M059J (cell line): ENCODE data around the gene EFNA3. TPM values are rescaled to one million over a fixed set of nuclear protein-coding genes. Genes with fewer than 3 reads are reported as not detected.

Source experiments
- DNase-seq: peaks from one replicate; pipeline ENCODE4 v3.0.0-alpha.2; 2012; ENCODE audit warnings: low read depth
- total RNA-seq: library from RNA; depleted of rRNA; stranded (reverse); fragments of >200 nt; shearing (Covaris generic); gene quantifications from 2 replicates; pipeline ENCODE4 v1.2.3, GENCODE V29; 2014

Gene EFNA3
- total RNA-seq, 1 experiment from 2014 or later: 2.9 TPM

GRCh38 chr1:155066777-155067176, 11.9 kb upstream of the EFNA3 start:
- DNase-seq: no peak

DNA sequence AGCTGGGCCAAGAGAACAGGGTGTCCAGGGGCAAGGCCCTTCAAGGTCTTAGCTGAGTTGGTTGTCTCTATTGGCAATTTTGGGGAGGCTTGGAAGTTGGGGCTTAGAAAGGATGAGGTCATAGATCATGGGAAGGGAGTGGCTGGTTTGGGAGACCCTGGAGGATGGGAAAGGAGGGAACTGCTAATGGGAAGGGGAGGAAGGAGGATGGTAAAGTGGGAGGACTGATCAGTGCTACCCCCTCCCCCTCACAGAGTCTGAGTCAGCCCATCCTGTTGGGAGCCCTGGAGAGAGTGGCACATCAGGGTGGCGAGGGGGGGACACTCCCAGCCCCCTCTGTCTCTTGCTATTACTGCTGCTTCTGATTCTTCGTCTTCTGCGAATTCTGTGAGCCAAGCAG, 10.0 kb upstream of the EFNA3 start:
- no peak for DNase-seq

GRCh38 chr1:155069551-155070157, 9.0 kb upstream of the EFNA3 start:
- DNase-seq: no peak

GRCh38 chr1:155070158-155070621, 8.4 kb upstream of the EFNA3 start:
- no peak for DNase-seq

GRCh38 chr1:155070721-155071569, 7.7 kb upstream of the EFNA3 start:
- peak; percentile 42 for DNase-seq

DNA sequence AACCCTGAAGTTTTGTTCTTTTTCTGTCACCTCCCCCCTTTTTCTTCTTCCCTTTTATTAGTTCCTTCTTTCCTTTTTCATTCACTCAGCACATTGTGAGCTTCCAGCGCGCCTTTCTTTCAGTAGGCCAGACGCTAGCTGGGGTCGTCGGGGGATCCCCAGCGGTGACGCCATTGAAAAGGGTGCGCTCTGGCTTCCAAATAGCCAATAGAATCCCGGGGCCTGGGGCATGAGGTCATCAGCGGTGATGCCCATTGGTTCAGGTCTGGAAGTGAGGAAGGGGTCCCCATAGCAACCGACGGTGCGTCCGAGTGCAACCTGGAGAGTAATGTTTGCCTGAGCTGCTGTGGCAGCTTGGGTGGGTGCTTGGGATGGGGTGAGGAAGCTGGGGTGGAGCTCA, 6.9 kb upstream of the EFNA3 start:
- DNase-seq: no peak

GRCh38 chr1:155072531-155073289, 5.9 kb upstream of the EFNA3 start:
- DNase-seq: no peak

DNA sequence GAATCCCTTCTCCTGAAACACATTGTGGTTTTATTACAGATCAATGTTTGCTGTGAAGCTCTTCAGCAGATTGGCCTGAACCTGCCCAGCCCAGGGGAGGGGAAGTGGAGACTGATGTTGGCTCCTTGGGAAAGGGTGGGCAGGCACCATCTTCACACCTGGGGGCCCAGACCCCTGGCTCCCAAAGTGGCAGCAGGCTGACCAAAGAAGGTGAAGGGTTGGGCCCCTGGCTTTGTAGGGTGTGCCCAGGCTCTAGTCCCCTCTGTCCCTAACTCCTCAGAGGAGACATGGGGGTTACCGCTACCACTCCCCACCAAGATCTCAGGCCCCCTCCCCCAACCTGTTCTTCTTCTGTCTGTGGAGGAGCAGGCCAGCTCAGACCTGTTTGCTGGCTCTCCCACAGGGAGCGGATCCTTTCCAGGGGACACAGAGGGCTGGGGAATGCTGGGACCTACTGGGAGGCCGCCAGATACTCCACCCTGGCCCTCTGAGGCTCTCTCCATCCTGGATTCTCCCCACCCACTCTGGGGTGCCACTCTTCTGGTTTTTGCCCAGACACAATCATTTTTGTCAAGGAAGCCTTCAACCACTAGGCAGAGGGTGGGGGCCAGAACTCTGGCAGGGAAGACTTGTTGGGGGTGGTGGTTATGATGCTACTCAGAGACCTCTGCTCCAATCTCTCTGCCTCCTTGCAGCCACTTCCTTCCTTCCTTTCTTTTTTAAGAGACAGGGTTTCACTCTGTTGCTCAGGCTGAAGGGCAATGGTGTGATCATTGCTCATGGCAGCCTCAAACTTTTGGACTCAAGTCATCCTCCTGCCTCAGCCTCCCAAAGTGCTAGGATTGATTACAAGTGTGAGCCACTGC, 5.0 kb upstream of the EFNA3 start:
- no peak for DNase-seq

GRCh38 chr1:155075535-155075934, 3.1 kb upstream of the EFNA3 start:
- no peak for DNase-seq

DNA sequence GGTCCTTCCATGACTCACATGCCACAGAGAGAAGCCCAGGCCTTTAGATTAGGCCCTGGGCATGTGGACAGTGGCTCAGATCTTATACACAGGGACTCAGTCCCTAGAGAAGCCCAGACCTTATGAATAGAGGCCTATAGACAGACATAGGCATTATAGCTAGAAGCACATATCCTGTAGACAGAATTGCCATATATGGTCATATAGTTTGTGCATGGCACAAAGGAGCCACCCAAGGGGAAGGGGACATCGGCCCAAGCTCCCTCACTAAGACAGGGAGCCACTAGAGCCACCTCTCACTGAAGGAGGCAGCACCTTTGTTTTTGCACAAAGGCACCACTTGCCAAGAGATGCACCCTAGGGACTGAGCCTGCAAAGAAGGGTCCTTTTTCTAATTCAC, 2.3 kb upstream of the EFNA3 start:
- no peak for DNase-seq

GRCh38 chr1:155077346-155077745, 1.3 kb upstream of the EFNA3 start:
- no peak for DNase-seq

DNA sequence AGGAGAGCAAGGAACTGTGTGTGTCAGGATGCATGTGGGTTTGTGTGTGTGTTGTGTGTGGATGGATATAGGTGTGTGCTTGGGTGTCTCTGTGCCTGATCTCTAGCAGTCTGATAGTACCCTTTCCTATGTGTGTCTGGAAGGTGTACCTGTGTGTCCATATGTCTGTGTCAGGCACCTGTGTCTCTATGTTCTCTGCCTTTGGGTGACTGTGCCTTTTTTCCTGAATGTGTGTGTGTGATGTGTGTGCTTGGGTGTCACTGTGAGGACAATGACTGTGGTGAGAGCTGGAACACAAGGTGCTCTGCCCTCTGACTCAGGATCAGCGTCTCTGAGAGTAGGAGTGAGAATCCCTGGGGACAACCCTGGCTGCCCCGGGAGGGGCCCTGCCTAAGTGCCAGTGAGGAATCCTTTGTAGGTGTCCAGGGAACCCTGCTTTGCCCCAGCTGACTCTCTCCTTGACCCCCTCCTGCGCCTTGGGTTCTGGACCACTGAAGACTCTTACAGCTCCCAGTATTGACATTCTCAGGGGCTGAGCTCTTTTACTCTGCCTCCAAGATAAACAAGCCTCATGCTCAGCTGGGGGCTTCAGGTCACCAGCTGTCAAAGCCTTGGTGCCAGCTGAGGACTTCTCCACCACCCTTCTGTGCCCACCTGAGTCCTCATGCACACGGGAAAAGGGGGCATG, 735 bp upstream of the EFNA3 start:
- DNase-seq: no peak

DNA sequence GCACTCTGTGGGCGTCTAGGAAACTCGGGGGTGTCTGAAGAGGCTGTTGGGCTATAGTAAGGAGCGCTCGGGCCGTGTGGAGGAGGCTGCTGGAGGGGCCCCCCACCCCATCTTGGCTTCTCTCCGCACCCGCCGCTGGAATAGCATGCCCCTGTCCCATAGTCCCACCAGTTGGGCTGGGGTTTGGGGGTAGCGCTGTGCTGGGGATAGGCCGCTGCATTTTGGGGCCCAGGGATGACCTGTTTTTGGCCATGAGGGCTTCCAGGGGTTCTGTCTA, 511 bp downstream of the EFNA3 start:
- no peak for DNase-seq

DNA sequence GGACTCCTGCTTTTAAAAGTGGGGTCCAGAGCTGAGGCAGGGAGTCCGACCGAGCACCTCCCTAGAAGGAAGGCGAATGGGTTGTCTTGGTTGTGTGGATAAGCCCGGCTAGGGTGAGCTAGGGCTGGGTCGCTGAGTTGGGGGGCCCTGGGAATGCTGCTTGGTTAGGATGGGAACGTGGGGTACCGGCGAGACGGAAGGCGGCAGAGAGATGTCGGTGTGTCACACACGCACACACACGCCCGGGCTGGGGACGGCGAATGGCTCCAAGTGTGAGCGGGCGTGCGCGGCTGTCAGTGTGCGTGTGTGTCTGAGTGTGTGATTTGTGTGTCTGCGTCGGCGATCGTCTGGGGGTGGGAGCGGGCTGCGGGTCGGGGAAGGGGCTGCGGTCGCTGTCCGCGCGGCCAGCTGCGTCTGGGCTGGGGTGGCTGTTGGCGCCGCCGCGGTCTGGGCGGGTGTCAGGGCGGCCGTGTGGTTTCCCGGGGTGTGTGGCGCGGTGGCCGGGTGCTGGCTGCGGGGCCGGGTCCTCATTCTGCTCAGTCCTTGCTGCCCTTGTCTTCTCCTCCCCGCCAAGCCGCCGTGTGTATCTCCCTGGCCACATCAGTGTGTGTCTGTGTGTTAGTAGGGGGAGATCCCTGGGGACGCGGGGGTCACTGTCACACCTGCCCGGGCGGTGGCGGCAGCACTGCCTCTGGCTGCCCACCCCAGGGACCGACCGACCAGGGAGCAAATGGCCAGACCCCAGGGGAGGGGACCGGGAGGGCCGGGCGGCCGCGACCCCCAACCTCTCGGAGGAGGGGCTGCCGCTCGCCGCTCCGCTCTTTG, 1.1 kb downstream of the EFNA3 start:
- no peak for DNase-seq

DNA sequence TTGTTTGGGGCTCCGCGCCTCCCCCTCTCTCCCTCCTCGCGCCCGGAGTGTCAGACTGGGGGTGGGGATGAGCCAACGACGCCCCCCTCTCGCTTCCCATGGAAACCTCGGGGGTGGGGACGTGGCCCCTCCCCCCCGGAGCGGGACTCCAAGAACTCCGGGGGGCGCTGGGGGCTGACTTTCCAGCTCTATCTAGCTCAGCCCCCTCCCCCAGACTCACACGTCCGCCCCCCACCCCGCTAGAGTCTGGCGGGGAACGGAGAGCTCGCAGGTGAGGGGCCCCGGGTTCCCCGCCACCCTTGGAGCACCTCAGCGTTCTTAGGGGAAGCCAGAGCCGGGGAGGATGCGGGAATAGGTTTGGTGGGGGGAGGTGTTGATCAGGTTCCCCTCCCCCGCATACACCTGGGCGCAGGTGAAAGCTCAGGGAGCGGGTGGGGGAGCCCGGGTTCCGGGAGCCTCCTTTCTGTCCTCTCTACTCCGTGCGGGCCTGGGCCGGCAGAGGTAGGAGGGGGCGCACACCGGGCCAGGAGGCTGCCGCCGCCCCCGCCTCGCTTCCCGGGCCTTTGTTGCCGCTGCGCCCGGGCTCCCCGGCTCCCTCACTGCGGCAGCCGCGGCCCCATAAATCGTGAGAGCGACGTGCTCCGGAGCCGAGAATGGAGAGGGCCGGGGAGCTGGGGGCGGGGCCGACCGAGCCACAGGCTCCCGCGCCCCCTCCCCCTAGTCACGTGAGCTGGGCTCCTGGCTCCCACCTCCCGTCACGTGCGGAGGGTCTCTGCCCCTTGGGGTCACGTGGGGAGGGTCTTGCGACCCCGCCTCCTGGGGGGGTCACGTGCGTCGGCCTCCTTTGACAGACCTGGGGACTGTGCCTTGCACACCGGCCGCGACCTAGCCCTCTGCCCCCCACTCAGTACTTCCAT, 1.9 kb downstream of the EFNA3 start:
- no peak for DNase-seq

- DNase-seq: no peak
Measured at GRCh38 chr1:155081472-155082300, 3.0 kb downstream of the EFNA3 start.

- DNase-seq: no peak
Measured at GRCh38 chr1:155082301-155083051, 3.8 kb downstream of the EFNA3 start.
